Vagina (tissue), 2 donors: ENCODE measurements around the gene TBCD. TPM values are rescaled to one million over a fixed set of nuclear protein-coding genes. Genes with fewer than 3 reads are reported as not detected.

Experiments used
- DNase-seq, 2 donors: peaks; one replicate each; pipeline ENCODE4 v3.0.0-alpha.2; 2017; ENCODE audit errors: extremely low spot score in 2 of 2
- H3K27ac ChIP-seq: fragments of 200-600 bp; sonication (generic); one replicate; pipeline ENCODE4 v1.5.1; 2019
- H3K27me3 ChIP-seq: fragments of 200-600 bp; sonication (generic); one replicate; pipeline ENCODE4 v1.5.1; 2019
- H3K36me3 ChIP-seq, 2 donors: fragments of 200-600 bp; sonication (generic); one replicate each; pipeline ENCODE4 v1.5.1; 2017 to 2019
- H3K4me1 ChIP-seq: fragments of 200-600 bp; sonication (generic); one replicate; pipeline ENCODE4 v1.5.1; 2019
- H3K4me3 ChIP-seq, 2 donors: fragments of 200-600 bp; sonication (generic); 1 replicate in 1 of 2; 2 replicates in 1 of 2; pipeline ENCODE4 v1.5.1; 2016 to 2019
- H3K9me3 ChIP-seq: fragments of 200-600 bp; sonication (generic); one replicate; pipeline ENCODE4 v1.5.1; 2019
- POLR2A ChIP-seq, 2 donors: fragments of 450-650 bp; IDR thresholded peaks; one replicate each; pipeline ENCODE4 v1.6.1; 2017; ENCODE audit warnings: antibody characterized with exemption in 2 of 2, mild to moderate bottlenecking in 2 of 2, moderate library complexity in 2 of 2
- POLR2AphosphoS5 ChIP-seq, 2 donors: sonication (generic); formaldehyde crosslinking; IDR thresholded peaks; one replicate each; pipeline ENCODE4 v1.9.0; 2017; ENCODE audit warnings: antibody characterized with exemption in 2 of 2, mild to moderate bottlenecking in 2 of 2, low read depth in 1 of 2; ENCODE audit not compliant: insufficient read depth in 1 of 2
- intact Hi-C: fragments of 100-400 bp; cut with DNase I; formaldehyde crosslinking; loops from one replicate; pipeline ENCODE4 v1.15.1; 2023
- total RNA-seq: library from RNA; depleted of rRNA; stranded (reverse); fragments of >200 nt; gene quantifications from one replicate; pipeline ENCODE4 v1.2.3, GENCODE V29; 2016
- TF ChIP-seq, protein P1 (sequence below), 3 experiments: fragments of 450-650 bp in 2 of 3; fragments of 200-600 bp in 1 of 3; sonication (generic) in 1 of 3; IDR thresholded peaks; one replicate each; pipeline ENCODE4 v1.5.1; 2017 to 2019; ENCODE audit warnings: antibody characterized with exemption in 3 of 3, mild to moderate bottlenecking in 2 of 3, moderate library complexity in 2 of 3

TBCD gene
- total RNA-seq, 1 donor from 2014 or later: 79.3 TPM

DNA sequence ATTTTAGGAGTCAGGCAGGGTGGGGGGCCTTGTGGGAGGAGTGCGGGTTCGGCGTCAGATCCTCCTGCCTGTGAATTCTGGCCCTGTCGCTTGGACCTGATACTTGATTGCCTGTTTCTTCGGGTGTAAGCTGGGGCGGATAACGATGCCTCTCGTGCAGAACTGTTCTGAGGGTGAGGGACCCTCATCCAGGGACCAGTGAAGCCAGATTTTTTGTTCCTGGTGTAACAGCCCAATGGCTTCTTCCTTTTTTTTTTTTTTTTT lies 1.3 kb downstream of the TBCD start:
- Histone ChIP-seq H3K27me3 (no peaks in the 10 kb centered on the region), H3K9me3 (no peaks in the 10 kb centered on the region), H3K4me3 (peak overlapping the region; percentile 76 to 82), H3K4me1 (peaks cover 22% of the 10 kb centered on the region), H3K27ac (peak overlapping the region; percentile 79), H3K36me3 (no peaks in the 10 kb centered on the region)
- no peak for DNase-seq
- intact Hi-C loops: no loop called here
- no peak for TF ChIP-seq POLR2A (IDR thresholded peaks at IDR 0.05)
- no peak for TF ChIP-seq POLR2AphosphoS5 (IDR thresholded peaks at IDR 0.05; ENCODE audit: insufficient read depth in 1 of 2, low read depth in 1 of 2)
- TF ChIP-seq, protein P1, sequence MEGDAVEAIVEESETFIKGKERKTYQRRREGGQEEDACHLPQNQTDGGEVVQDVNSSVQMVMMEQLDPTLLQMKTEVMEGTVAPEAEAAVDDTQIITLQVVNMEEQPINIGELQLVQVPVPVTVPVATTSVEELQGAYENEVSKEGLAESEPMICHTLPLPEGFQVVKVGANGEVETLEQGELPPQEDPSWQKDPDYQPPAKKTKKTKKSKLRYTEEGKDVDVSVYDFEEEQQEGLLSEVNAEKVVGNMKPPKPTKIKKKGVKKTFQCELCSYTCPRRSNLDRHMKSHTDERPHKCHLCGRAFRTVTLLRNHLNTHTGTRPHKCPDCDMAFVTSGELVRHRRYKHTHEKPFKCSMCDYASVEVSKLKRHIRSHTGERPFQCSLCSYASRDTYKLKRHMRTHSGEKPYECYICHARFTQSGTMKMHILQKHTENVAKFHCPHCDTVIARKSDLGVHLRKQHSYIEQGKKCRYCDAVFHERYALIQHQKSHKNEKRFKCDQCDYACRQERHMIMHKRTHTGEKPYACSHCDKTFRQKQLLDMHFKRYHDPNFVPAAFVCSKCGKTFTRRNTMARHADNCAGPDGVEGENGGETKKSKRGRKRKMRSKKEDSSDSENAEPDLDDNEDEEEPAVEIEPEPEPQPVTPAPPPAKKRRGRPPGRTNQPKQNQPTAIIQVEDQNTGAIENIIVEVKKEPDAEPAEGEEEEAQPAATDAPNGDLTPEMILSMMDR (IDR thresholded peaks at IDR 0.05): no peak

DNA sequence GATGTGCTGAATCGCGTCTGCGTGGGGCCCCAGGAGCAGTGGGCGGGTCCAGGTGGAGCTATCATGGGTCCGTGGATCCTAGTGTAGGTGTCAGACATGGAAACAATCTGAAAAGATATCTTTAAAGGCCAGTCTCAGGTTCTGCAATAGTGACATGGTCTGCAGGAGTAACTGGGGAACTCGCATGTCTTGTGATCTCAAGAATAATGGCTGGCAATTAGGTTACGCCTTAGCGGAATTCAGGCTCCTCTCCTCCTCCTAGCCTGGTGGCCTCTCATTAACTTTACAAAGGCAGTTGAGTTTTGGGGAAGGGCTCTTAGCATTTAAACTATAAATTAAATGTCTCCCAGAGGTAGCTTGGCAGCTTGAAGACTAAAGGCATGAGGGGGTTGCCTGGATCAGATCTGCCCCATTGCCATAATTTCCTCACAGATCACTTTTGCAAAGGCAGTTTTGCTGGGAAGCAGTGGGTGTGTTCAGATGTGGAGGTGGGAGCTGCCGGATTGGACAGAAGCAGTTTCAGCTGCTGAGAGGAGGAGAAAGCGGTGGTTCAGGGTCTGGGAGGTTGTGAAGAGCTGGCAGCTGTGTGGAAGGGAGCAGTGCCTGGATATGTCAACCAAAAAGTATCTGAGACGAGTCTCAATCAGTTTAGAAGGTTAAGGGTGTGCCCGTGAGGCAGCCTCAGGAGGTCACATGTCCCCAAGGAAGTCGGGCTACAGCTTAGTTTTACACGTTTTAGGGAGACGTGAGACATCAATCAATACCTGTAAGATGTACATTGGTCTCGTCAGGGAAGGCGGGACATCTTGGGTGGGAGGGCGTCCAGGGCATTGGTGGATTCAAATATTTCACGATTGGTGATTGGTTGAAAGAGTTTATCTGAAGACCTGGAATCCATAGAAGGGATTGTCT lies 2.7 kb downstream of the TBCD start:
- Histone ChIP-seq H3K27me3 (no peaks in the 10 kb centered on the region), H3K4me3 (no peak overlapping the region), H3K36me3 (no peaks in the 10 kb centered on the region), H3K4me1 (peaks cover 22% of the 10 kb centered on the region), H3K9me3 (no peaks in the 10 kb centered on the region), H3K27ac (no peak overlapping the region)
- intact Hi-C loops: no loop called here
- no peak for DNase-seq
- TF ChIP-seq POLR2AphosphoS5 (IDR thresholded peaks at IDR 0.05; ENCODE audit: insufficient read depth in 1 of 2, low read depth in 1 of 2) (peak in 1 of 2 donors; percentile 21), POLR2A (IDR thresholded peaks at IDR 0.05) (no peak)
- TF ChIP-seq, protein P1 (IDR thresholded peaks at IDR 0.05): no peak

DNA sequence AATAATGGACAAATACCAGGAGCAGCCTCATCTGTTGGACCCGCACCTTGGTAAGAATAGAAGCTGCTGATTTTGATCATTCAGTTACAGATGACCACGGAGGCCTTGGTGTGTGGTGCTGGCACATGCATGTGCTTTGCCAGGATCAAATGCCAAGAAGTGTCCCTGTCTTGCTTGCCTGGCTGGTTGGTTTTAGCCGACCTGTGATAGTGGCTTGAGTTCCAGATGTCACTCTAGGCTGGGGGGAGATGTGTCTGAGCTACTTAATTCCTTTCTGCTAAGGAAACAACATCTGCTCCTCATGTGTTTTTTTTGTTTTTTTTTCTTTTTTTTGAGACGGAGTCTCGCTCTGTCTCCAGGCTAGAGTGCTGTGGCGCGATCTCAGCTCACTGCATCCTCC lies 4.3 kb downstream of the TBCD start:
- intact Hi-C loops: no loop called here
- DNase-seq: no peak
- Histone ChIP-seq H3K27me3 (no peaks in the 10 kb centered on the region), H3K36me3 (no peaks in the 10 kb centered on the region), H3K4me1 (peaks cover 22% of the 10 kb centered on the region), H3K9me3 (no peaks in the 10 kb centered on the region), H3K27ac (no peak overlapping the region), H3K4me3 (no peak overlapping the region)
- TF ChIP-seq, protein P1 (IDR thresholded peaks at IDR 0.05): no peak
- TF ChIP-seq POLR2AphosphoS5 (IDR thresholded peaks at IDR 0.05; ENCODE audit: insufficient read depth in 1 of 2, low read depth in 1 of 2) (no peak), POLR2A (IDR thresholded peaks at IDR 0.05) (no peak)

DNA sequence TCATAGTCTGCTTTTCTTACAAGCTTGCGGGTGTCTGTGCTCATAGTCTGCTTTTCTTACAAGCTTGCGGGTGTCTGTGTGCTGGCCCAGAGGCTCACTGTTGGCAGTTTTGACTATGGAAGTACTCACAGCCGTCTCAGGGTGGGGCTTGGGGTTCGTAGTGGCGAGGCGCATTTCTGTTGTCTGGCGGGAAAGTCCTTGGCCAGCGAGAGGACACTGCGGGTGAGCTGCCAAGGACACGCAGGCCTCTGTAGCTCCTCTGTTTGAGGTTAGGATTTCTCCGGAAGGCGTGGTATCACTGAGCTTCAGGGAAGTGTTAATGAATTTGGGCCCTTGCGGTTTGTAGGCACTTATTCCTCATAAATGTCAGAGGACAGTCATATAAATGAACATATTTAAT lies 13.5 kb downstream of the TBCD start:
- intact Hi-C loops: no loop called here
- no peak overlapping the region for H3K27ac ChIP-seq
- no peaks in the 10 kb centered on the region for H3K4me1 ChIP-seq
- H3K4me3 ChIP-seq: no peak overlapping the region
- H3K9me3 ChIP-seq: no peaks in the 10 kb centered on the region
- peaks cover 0 to 26% of the 10 kb centered on the region in 2 donors for H3K36me3 ChIP-seq
- no peak for DNase-seq
- H3K27me3 ChIP-seq: no peaks in the 10 kb centered on the region
- TF ChIP-seq, protein P1 (IDR thresholded peaks at IDR 0.05): no peak
- TF ChIP-seq POLR2AphosphoS5 (IDR thresholded peaks at IDR 0.05; ENCODE audit: insufficient read depth in 1 of 2, low read depth in 1 of 2): no peak
- TF ChIP-seq POLR2A (IDR thresholded peaks at IDR 0.05): no peak

DNA sequence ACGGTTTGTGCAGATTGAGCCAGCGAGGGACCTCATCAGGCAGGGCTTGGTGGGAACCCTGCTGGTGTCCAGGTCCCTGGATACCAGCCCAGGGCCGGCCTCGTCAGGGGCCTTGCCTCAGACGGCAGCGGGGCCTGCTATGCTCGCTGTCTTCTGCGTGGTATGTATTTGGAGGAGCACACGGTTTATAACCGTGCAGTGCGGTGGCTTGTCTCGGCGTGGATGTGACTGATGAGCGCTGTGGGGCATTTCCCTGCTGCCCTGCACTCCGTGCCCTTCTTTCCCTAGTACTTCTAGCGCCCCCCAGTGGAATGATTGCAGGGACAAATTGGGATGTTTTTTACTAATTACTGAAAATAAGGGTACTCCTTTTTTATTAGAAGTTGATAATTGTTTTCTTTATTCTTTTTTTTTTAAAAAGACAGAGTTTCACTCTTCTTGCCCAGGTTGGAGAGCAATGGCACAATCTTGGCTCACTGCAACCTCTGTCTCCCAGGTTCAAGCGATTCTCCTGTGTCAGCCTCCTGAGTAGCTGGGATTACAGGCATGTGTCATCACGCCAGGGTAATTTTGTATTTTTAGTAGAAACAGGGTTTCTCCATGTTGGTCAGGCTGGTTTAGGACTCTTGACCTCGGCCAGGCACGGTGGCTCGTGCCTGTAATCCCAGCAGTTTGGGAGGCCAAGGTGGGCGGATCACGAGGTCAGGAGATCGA lies 15.3 kb downstream of the TBCD start:
- H3K9me3 ChIP-seq: no peaks in the 10 kb centered on the region
- H3K27ac ChIP-seq: no peak overlapping the region
- no peaks in the 10 kb centered on the region for H3K27me3 ChIP-seq
- intact Hi-C loops: no loop called here
- no peak for TF ChIP-seq POLR2A (IDR thresholded peaks at IDR 0.05)
- TF ChIP-seq, protein P1 (IDR thresholded peaks at IDR 0.05): no peak
- TF ChIP-seq POLR2AphosphoS5 (IDR thresholded peaks at IDR 0.05; ENCODE audit: insufficient read depth in 1 of 2, low read depth in 1 of 2): no peak
- peaks cover 0 to 26% of the 10 kb centered on the region in 2 donors for H3K36me3 ChIP-seq
- no peak for DNase-seq
- no peak overlapping the region for H3K4me3 ChIP-seq
- no peaks in the 10 kb centered on the region for H3K4me1 ChIP-seq
